PFSK-1 (cell line): ENCODE data around the gene TMEM255A.

ENCODE experiments used
- FOXP2 ChIP-seq: optimal IDR thresholded peaks from 2 replicates; pipeline ENCODE3; 2011; ENCODE audit warnings: borderline replicate concordance, control low read depth, inconsistent platforms; ENCODE audit not compliant: insufficient read depth; ENCODE audit errors: extremely low read length, extremely low read depth
- TAF1 ChIP-seq: IDR thresholded peaks from 2 replicates; pipeline ENCODE4 v1.6.1; 2012; ENCODE audit warnings: low read length, control low read depth, borderline replicate concordance; ENCODE audit not compliant: insufficient read depth

DNA sequence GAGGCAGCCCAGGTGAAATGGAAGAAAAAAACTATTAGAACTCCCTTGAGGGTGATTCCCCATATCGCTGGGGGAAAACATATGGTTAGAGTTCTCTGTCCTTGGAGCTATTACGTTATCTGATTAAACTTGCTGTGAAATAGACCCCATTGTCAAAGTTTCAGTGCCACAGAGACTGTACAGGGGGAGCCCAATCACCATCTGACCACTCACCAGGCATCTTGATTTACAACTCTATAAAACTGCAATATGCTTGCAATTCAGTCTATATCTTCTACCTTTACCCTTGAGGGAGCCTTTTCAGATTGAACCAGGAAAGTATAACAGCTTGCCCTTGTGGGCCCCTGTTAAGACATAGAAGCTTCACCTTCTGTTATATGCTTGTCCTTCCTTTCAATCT, 18.2 kb downstream of the TMEM255A start:
- TF ChIP-seq FOXP2 (no peak), TAF1 (no peak)
